ENCODE data around the gene NTM.

DNA sequence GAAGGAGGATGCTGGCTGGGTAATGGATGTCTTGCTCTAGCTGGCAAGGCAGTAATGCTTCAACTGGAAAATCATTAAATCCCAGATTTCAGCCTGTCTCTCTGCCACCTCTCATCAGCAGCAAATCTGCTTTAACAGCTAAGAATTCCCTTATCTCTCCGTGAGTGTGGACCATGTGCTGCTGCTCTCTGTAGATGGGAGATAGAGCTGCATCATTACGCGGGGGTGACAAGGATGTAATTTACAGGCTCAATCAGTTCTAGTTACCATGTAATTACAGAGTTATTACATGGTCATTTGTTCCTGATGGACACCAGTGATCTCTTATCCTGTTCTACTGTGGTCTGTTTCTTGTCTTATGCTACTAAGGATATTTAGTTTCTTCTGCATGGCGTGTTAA, 665.4 kb downstream of the NTM start:
- TF ChIP-seq, protein P1, sequence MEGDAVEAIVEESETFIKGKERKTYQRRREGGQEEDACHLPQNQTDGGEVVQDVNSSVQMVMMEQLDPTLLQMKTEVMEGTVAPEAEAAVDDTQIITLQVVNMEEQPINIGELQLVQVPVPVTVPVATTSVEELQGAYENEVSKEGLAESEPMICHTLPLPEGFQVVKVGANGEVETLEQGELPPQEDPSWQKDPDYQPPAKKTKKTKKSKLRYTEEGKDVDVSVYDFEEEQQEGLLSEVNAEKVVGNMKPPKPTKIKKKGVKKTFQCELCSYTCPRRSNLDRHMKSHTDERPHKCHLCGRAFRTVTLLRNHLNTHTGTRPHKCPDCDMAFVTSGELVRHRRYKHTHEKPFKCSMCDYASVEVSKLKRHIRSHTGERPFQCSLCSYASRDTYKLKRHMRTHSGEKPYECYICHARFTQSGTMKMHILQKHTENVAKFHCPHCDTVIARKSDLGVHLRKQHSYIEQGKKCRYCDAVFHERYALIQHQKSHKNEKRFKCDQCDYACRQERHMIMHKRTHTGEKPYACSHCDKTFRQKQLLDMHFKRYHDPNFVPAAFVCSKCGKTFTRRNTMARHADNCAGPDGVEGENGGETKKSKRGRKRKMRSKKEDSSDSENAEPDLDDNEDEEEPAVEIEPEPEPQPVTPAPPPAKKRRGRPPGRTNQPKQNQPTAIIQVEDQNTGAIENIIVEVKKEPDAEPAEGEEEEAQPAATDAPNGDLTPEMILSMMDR (IDR thresholded peaks at IDR 0.05) = no peak
- no peak for TF ChIP-seq EP300 (IDR thresholded peaks at IDR 0.05; ENCODE audit: low read depth)

All from transverse colon (tissue), 3 donors.